GM12874 (cell line): ENCODE results near the gene IL3RA.

ENCODE experiments used
- CTCF ChIP-seq: IDR thresholded peaks from 2 replicates; pipeline ENCODE4 v1.5.1; 2011; ENCODE audit warnings: low read depth, mild to moderate bottlenecking, control low read depth, low read length, moderate library complexity; ENCODE audit not compliant: insufficient read depth

Gene IL3RA

GRCh38 chrX:1336331-1336943, at the start of gene IL3RA:
IL3RA (plus strand) TSS chrX:1336785; CDS start chrX:1341766, 4,981 bp downstream.
- no peak for TF ChIP-seq CTCF

GRCh38 chrX:1289535-1289934, 47.0 kb upstream of the IL3RA start:
- TF ChIP-seq CTCF, result no peak

- TF ChIP-seq CTCF, result no peak
These were observed 45.4 kb upstream of the IL3RA start for GRCh38 chrX:1291110-1291740.

GRCh38 chrX:1292575-1293290, 43.9 kb upstream of the IL3RA start:
- TF ChIP-seq CTCF, result no peak

- no peak for TF ChIP-seq CTCF
These were observed 42.1 kb upstream of the IL3RA start for GRCh38 chrX:1294301-1295067.

- TF ChIP-seq CTCF, result no peak
These were observed 41.0 kb upstream of the IL3RA start for GRCh38 chrX:1295550-1295949.

- TF ChIP-seq CTCF, result no peak
These were observed 36.1 kb upstream of the IL3RA start for GRCh38 chrX:1300449-1300848.
